Lower leg skin (tissue), 3 donors: ENCODE measurements around the gene KRT5.

Experiments
- CTCF ChIP-seq, 3 donors: fragments of 450-650 bp; IDR thresholded peaks; one replicate each; pipeline ENCODE4 v1.5.1; 2016; ENCODE audit warnings: antibody characterized with exemption in 3 of 3, mild to moderate bottlenecking in 3 of 3, moderate library complexity in 2 of 3
- POLR2A ChIP-seq, 2 donors: fragments of 450-650 bp; IDR thresholded peaks; one replicate each; pipeline ENCODE4 v1.6.1; 2016 to 2017; ENCODE audit warnings: antibody characterized with exemption in 2 of 2, mild to moderate bottlenecking in 1 of 2, moderate library complexity in 1 of 2

GRCh38 chr12:52498946-52499345, 21.2 kb downstream of the KRT5 start:
- TF ChIP-seq CTCF (IDR thresholded peaks at IDR 0.05) (no peak), POLR2A (IDR thresholded peaks at IDR 0.05) (no peak)
